Fibroblast of pulmonary artery (primary cell): ENCODE results near the gene MADCAM1.

Source experiments
- DNase-seq: peaks from one replicate; pipeline ENCODE4 v3.0.0-alpha.2; 2010; ENCODE audit warnings: low read depth
- H3K4me3 ChIP-seq: replicated peaks from 2 replicates; pipeline ENCODE4 v1.5.1; 2011; ENCODE audit warnings: low read depth, mild to moderate bottlenecking, control low read depth, low read length, moderate library complexity
- TF ChIP-seq, protein P1 (sequence below): IDR thresholded peaks from 2 replicates; pipeline ENCODE4 v1.5.1; 2011; ENCODE audit warnings: mild to moderate bottlenecking, control low read depth, low read length, inconsistent platforms; ENCODE audit errors: missing control alignments

The MADCAM1 gene

DNA sequence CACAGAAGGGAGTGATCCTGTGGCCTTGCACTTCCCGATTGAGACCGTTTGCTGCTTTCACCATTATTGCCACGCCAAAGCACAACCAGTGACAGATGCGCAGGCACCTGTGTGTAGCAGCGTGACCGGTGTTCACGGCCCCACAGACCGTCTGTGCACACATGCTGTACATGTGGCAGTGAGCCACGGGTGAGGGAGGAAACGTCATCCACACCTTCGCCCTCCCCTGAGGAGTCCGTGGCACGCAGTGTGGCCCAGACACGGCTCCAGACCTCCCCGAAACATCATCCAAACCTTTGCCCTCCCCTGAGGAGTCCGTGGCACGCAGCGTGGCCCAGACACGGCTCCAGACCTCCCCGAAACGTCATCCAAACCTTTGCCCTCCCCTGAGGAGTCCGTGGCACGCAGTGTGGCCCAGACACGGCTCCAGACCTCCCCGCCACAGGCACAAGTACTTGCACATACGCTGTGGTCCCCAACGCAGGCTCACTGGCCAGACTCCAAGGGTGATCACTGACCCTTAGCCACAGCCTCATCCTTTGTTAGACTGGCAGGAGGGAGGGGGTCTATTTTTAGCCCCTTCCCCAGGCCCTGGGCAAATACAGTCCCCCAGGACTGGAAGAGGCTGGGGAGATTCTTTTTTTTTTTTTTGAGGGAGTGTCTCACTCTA is 27.6 kb upstream of the MADCAM1 start:
- DNase-seq: no peak
- TF ChIP-seq, protein P1, sequence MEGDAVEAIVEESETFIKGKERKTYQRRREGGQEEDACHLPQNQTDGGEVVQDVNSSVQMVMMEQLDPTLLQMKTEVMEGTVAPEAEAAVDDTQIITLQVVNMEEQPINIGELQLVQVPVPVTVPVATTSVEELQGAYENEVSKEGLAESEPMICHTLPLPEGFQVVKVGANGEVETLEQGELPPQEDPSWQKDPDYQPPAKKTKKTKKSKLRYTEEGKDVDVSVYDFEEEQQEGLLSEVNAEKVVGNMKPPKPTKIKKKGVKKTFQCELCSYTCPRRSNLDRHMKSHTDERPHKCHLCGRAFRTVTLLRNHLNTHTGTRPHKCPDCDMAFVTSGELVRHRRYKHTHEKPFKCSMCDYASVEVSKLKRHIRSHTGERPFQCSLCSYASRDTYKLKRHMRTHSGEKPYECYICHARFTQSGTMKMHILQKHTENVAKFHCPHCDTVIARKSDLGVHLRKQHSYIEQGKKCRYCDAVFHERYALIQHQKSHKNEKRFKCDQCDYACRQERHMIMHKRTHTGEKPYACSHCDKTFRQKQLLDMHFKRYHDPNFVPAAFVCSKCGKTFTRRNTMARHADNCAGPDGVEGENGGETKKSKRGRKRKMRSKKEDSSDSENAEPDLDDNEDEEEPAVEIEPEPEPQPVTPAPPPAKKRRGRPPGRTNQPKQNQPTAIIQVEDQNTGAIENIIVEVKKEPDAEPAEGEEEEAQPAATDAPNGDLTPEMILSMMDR: no peak
- H3K4me3 ChIP-seq: no peak overlapping the region

DNA sequence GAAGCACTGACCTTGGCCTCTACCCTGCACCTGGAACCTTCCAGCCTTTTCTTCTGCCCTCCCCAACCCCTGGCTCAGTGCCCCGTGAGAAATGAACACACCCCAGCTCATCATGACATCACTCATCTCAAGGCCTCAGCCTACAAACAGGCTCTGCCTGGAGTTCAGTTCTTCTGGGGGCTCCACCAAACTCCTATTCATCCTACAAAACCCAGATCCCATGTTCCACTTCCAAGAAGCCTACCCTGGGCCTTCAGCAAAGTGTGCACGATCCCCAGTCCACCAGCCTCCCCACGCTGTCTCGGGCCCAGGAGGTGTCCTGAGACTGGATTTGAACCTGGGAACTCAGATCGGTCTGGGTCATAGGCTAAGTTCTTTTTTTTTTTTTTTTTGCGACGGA is 26.5 kb upstream of the MADCAM1 start:
- no peak for DNase-seq
- TF ChIP-seq, protein P1: no peak
- no peak overlapping the region for H3K4me3 ChIP-seq

DNA sequence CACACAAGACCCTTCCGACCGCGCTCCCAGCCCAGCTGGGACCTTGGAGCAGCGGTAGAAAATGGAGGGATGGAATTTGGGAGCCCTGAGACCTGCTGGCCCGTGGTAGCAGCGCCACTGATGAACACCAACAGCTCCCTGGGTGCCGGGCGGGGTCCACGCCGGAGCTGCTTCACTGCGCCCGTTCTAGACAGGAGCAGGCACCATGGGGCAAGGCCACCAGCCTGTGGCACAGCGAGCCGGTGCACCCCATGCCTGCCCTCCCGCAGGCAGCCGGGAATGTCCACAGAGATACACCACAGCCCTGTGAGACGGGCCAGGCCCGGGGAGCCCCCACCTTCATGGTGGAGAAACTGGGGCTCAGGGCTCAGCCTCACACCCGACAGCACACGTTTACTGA is 25.6 kb upstream of the MADCAM1 start:
- no peak for DNase-seq
- no peak overlapping the region for H3K4me3 ChIP-seq
- TF ChIP-seq, protein P1: no peak

DNA sequence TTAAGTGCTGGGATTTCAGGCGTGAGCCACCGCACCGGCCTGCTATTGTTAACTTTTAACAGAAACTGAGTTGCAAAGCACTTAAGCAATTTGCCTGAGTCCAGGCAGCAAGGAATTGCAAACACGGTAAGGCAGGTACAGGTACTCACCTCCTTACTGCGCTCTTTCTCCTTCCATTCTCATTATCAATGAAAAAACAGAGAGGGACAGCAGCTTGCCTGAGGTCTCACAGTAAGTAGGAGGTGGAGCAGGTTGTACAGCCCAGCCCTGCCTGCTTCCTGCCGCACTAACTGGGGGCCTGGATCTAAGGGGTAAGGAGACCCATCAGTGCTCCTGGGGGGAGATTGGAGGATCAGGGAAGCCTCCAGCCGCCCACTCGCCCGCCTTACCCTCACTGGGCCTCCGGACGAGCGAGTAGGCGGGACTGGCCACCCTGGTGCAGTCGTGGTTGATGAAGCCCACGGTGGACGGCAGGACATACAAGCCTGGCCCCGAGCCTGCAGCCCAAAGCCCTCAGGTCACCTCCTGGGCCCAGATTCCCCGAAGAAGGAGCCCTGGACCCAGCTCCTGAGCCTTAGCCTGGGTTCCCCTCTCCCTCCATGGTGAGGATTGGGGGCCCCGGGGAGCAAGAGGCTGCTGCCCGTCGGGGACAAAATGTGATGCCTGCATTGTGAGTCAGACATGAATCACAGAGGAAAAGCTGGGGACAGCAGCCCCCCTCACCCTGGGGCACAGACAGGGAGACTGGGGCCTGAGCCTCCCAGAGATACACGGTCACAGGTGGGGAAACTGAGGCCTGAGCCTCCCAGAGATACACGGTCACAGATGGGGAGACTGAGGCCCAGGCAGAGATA is 24.1 kb upstream of the MADCAM1 start:
- TF ChIP-seq, protein P1: no peak

DNA sequence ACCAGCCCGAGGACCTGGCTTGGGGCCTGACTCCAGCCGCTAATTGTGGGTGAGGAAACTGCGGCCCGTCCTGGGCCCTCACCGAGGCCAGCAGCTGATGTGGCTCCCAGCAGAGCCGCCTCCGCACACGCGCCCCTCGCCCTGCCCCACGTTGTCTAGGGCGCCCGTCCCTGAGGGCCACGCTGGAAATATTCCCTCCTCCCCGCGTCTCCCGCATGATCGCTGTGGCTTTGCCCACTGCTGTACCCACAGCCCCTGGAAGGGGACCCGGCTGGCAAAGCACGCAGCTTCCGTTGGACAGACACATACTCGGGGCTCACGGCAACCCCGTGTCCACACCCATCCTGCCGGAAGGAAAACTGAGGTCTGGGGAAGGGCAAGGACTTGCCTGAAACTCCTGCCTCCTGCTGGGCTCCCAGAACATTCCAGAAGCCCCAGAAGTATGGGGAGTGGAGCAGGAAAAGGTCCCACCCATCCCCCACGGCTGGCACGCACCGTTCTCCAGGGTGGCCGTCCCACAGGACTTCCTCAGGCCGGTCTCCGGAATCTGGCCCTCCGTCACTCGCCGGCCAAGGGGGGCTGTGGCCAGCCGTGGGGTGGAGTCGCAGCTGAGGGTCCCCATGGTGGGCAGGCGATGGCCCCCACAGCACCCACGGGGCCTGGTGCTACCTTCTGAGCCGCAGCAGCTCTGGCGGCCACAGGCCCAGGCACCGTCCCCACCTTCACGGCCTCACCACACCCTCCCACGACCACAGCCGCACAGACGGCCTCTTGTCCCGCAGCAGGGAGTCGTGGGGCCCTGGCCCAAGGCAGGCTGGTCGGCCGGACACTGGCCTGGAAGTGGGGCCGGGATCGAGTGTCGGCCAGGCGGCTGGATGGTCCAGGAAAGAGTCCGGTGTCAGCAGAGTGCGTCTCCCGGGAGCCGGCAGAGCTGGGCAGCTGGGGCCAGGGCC is 21.9 kb upstream of the MADCAM1 start:
- DNase-seq: no peak
- H3K4me3 ChIP-seq: no peak overlapping the region
- TF ChIP-seq, protein P1: no peak

More for the DNA sequence above, 24.1 kb upstream of the MADCAM1 start:
- no peak overlapping the region for H3K4me3 ChIP-seq
- no peak for DNase-seq

DNA sequence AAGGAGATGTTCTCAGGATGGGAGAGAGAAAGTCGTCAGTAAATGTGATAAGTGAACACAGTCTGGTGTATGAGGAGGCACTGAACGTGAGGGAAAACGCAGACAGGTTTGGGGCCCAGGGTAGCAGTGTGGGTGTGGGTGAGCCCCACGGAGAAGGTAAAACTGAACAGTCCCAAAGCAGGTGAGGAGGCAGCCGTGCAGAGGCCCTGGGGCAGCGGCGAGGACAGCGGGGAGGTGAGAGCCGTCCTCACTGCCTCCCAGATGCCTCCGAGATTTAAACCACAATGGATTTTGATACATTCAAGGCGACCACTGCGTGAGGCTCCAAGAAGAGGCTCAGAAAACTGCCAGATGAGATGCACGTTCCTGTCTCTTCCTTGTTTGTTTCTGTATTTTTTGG is 20.9 kb upstream of the MADCAM1 start:
- no peak overlapping the region for H3K4me3 ChIP-seq
- TF ChIP-seq, protein P1: no peak
- no peak for DNase-seq
